Dermis blood vessel endothelial cell (primary cell): Measurements from ENCODE around the gene PDLIM7. TPM values are rescaled to one million over a fixed set of nuclear protein-coding genes. Genes with fewer than 3 reads are reported as not detected.

Experiments used
- DNase-seq: peaks from one replicate; pipeline ENCODE4 v3.0.0; 2010
- total RNA-seq: library from RNA; depleted of rRNA; stranded (reverse); fragments of >200 nt; gene quantifications from 2 replicates; pipeline ENCODE4 v1.2.3, GENCODE V29; 2014

The PDLIM7 gene
- total RNA-seq, 1 donor from 2014 or later = 38.3 TPM

GRCh38 chr5:177504086-177505056 lies 7.0 kb upstream of the PDLIM7 start:
- no peak for DNase-seq

GRCh38 chr5:177503351-177504085 lies 6.1 kb upstream of the PDLIM7 start:
- no peak for DNase-seq

DNA sequence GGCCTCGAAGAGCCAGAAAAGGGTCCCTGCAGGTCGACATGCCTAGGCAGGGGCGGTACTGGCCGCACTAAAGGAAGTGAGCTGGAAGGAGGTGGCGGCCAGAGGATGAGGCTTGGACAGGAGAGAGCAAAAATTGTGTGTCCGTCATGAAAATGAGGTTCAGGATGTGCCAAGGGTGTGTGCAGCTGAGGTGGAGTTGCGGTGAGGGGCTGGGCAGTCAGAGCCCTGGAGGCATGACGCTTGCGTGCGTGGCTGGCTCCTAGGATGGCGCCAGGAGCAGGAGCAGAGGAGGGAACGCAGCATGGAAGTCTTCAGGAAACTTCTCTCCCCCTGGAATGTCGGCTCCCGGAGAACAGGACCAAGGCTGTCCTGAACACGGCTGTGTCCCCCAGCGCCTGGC lies 5.5 kb upstream of the PDLIM7 start:
- DNase-seq = no peak

DNA sequence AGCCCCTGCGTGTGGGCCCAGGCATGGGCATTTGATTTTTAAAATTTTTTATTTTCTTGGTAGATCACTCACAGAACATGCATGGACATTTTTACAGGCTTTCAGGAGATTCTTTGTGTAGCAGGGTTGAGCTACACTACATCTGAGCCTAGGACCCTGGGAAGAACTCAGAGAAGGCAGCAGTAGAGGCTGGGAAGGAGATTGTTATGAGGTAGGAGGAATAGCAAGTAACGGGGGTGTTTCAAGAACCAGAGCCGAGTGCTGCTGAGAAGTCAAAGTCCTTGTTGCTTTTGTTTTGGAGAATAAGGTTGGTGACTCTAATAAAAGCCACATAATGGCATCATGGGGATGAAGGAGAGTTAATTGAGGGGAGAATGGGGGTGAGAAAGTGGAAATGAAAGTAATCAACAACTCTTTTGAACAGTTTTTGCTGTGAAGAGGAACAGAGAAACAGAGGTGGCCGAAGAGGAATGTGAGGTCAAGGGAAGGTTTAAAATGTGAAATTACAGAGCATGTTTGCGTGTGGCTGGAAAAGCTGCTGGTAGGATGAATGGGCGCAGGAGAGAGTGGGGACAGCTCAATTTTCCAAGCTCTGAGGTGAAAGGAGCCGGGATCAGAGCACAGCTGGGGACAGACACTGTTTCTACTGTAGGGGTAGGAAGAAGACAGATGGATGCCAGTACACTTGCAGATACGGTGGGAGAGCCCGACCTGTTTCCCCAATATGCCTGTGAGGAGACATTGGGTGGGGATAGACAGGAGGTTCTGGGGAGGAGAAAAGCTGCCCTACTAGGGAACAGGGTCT lies 4.7 kb upstream of the PDLIM7 start:
- DNase-seq = no peak

- peak; percentile 94 for DNase-seq
These were observed 3.5 kb upstream of the PDLIM7 start for GRCh38 chr5:177500685-177501522.

GRCh38 chr5:177499842-177500241 lies 2.4 kb upstream of the PDLIM7 start:
- no peak for DNase-seq

- peak; percentile 53 for DNase-seq
These were observed 796 bp upstream of the PDLIM7 start for GRCh38 chr5:177498013-177498787.

GRCh38 chr5:177496727-177497291 lies 595 bp downstream of the PDLIM7 start:
- DNase-seq = peak; percentile 91

- peak; percentile 66 for DNase-seq
These were observed 1.2 kb downstream of the PDLIM7 start for GRCh38 chr5:177496070-177496726.

- peak; percentile 83 for DNase-seq
These were observed 2.0 kb downstream of the PDLIM7 start for GRCh38 chr5:177495243-177496060.

GRCh38 chr5:177494346-177495195 lies 2.8 kb downstream of the PDLIM7 start:
- DNase-seq = peak; percentile 91

- DNase-seq = no peak
These were observed 3.5 kb downstream of the PDLIM7 start for GRCh38 chr5:177493795-177494345.

DNA sequence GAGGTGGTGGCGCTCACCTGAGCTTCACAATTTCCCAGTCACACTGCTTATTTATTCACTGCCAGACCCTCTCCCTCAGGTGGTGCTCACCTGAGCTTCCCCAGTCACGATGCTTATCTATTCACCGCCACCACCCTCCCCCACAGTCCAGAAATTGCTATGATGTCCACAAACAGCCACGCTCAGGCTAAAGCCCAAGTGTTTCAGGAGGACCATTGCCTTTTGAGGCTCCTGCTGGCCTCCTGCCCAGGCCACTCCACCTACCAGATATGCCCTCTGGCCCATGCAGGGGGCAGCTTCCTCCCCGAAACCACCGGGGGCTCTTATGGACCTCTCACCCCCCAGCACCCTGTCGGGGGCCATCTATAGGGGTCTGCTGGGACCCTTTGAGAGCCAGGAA lies 4.6 kb downstream of the PDLIM7 start:
- no peak for DNase-seq

DNA sequence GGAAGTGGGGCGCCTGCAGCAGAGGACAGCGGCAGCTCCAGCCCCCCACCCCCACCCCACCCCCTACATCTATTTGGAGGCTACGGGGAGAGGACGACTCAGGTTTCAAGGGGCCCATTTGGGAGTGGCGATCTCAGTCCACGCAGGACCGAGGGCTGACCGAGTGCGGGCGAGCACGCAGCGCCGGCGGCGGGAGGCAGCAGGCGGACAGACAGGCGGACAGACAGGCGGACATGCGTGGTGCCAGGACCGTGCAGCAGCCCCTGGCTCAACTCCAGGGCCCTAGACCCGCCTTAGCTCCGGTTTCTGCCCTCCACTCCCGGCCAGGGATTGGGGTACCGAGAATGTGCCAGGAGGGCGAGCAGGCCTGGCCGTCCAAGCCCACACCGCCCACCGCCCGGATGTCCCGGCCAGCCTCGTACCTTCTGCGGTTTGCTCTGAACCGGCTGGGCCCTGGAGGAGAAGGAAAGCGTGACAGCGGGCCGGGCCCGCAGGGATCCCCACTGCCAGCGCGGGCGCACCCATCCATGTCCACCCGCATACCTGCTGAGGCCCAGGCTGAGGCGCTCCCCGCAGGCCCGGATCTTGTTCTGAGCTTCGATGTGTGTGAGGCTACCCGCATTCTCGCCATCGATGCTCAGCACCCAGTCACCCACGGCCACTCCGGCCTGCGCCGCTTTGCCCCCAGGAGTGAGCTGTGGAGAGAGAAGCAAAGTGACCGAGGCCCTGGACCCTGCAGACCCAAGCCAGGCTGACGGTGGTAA lies 5.2 kb downstream of the PDLIM7 start:
- no peak for DNase-seq

GRCh38 chr5:177491429-177491945 lies 5.9 kb downstream of the PDLIM7 start:
- DNase-seq = peak; percentile 76

GRCh38 chr5:177490992-177491391 lies 6.4 kb downstream of the PDLIM7 start:
- no peak for DNase-seq
